HG03521 (cell line): Measurements from ENCODE around the gene BLACAT1.
"Not testable (repeated sequence)": the region's sequence is repeated elsewhere in the genome, so short reads cannot be mapped to it uniquely, and the experiment has no call there.

ENCODE experiments used
- ATAC-seq: cut with Tn5 transposase; IDR thresholded peaks from one replicate; pipeline ENCODE4 v1.9.1; 2021; ENCODE audit warnings: mild to moderate bottlenecking, moderate library complexity; ENCODE audit not compliant: unreplicated experiment

BLACAT1 gene

GRCh38 chr1:205442051-205442725 is 13.7 kb downstream of the BLACAT1 start:
- no peak for ATAC-seq

GRCh38 chr1:205441716-205442050 is 14.2 kb downstream of the BLACAT1 start:
- no peak for ATAC-seq

DNA sequence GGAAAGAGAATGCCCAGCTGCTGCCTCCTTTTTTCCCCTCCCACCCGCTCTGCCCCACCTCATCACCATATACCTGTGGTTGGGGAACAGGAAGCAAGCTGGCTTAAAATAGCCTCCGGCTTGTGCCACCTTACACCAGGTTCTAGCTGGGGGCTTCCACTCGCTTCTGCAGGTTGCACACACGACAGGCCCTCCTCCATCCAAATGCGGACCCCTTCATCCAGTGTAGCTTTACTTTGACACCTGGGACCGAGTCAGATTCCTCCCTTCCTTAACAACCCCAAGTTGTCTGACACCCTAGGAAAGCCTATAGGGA is 14.6 kb downstream of the BLACAT1 start:
- ATAC-seq, result no peak

DNA sequence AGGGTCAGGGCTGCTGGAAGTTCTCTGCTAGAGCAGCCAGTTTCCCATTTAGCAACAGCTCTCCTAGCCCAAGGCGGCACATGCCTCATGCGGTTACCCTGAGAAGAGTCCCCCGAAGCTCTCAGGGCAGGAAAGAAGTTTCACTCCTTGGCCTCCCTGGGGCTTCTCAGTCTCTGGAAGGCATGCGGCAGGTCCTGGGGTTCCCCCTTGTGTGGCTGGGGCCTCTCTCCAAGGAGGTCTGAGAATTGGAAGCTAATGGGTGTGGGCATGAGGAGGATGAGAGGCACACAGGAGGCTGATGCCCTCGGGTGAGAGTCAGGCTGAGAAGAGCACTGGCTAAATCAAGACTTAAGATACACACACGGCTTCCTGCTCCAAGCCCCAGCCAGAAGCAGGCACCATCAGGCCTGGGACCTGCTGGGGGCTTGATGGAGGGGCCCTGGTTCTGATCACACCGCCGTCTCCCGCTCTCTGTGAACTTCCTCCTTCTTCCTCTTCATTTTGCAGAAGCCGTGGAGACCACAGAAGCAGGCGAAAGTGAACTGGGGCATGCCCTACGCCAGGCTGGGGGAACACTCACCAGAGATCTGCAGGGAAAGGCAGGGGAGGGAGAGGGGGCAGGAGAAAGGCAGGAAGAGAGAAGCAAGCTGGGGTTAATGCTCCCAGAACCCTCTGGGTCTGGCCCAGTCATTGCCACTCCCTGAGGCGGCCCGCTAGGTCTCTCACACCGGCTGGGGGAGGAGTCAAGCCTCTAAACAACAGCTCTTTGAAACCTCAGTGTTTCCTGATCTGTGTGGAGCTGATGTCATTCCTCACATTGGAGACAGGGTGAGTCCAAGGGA is 15.1 kb downstream of the BLACAT1 start:
- ATAC-seq, result peak; percentile 62

- ATAC-seq, result no peak
Observed at GRCh38 chr1:205440121-205440475, 15.7 kb downstream of the BLACAT1 start.

DNA sequence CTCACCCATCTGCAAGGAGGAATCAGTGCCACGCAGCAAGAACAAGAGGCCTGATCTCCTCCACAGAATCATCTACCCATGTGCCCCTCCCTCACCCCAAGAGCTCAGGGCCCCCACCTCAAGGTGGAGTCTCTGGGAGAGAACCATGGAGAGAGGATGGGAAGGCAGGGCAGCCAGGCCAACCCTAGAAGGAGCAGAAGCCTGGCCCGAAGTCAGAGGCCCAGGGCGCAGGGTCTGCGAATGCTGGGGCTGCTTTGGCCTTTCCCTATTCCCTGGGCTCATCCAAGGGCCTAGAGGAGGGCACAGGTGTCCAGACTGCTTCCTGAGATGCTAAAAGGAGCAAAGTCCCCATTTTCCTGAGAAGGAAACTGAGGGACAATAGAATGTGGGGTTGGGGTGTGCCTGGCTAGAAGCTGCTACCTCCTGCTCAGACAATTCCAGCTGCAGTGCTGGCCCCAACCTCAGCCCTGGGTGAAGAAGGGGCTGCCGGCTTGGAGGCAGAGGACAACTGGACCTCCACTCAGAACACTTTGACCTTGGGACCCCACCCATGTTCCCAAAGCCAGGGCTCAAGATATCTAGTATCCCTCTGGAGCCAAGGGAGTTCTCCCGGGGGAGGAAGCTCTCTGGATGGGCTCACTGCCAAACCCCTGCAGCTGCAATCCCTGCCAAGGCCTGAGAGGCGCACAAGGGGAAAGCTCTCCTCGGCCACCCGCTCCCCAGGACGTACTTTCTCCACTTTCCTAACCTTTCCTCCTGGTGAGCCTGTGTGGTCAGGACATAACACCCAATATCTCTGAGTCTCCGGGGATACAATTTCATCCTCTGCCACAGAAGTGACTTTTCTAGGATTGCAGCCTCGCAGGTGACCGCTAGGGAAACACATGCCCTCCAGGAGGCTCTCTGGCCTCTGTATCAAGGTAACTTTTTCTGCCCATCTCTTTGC is 17.4 kb downstream of the BLACAT1 start:
- no peak for ATAC-seq

- no peak for ATAC-seq
Observed at GRCh38 chr1:205437570-205437969, 18.3 kb downstream of the BLACAT1 start.

GRCh38 chr1:205436776-205437410 is 19.0 kb downstream of the BLACAT1 start:
- ATAC-seq, result no peak

DNA sequence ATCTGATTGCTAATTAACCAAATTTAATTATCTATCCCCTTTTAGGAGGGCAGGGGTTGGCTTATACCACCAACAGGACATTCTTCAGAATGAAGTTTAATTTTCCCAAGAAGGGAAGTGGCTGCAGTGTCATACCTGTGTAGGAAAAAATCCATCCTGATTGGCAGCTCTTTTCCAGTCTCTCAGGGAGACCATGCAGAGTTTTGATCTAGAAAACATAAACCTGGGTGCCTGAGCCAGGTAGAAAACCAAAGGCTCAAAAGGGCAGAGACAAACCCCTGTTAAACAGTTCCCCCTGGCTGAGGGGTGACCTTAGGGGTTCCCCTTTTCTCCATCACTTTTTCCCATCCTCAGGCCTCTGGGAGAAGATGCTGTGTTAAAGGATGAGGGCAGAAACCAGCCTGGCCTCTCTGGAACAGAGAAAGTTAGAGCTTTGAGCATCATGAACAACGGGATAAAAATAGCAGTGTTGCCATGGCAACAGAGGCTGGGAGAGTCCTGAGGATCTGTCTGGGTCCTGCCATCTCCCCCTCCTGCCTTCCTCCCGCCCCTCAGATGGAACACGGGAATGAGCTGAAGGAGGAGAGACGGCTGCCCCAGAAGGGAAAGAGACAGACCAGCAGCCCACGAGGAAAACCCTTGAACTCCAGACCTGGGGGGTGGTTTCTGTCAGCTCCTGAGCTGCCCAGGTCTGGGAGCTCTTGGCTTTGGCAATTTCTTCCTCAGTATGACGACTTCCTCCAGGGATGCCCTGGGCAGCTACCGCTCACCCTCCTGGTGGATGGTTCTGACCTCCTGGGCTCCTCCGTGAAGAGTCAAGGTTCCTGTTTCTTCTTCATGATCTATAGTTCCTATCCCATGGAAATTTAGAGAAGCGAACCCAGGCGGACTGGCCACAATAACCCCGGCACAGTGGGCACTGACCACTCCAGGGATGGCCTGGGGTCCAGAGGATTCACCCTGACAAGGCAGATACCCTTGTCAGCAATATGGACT is 20.0 kb downstream of the BLACAT1 start:
- ATAC-seq, result no peak

- ATAC-seq, result no peak
Observed at GRCh38 chr1:205434738-205435137, 21.1 kb downstream of the BLACAT1 start.

DNA sequence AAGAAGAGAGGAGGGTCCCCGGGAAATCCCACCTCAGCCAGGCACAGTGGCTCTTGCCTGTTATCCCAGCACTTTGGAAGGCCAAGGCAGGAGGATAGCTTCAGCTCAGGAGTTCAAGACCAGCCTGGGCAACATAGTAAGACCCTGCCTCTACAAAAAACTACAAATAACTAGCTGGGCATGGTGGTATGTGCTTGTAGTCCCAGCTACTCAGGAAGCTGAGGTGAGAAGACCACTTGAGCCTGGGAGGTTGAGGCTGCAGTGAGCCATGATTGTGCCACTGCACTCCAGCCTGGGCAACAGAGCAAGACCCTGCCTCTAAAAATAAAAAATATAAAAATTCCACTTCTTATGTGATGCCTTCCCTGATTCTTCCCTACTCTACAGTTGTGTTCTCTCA is 23.2 kb downstream of the BLACAT1 start:
- ATAC-seq, result not testable (repeated sequence)

DNA sequence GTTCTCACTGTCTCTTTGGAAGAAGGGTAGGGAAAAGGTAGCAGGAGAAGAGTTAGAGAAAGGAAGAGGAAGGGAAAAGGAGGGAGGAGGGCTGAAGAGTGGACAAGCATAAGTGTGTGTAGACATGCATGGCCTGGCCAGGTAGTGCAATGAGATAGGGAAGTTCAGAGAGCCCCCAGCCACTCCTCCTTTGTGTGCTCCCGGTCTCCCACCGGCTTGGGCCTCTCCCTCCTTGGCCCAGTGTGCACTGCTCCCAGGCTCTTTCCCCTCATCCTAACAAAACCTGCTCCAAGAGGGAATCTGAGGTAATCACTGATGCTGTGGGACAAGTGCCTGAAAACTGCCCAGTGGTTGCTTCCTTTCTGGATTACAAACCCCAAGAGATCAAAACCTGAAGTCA is 23.7 kb downstream of the BLACAT1 start:
- ATAC-seq, result no peak

GRCh38 chr1:205430696-205431305 is 25.0 kb downstream of the BLACAT1 start:
- ATAC-seq, result no peak

DNA sequence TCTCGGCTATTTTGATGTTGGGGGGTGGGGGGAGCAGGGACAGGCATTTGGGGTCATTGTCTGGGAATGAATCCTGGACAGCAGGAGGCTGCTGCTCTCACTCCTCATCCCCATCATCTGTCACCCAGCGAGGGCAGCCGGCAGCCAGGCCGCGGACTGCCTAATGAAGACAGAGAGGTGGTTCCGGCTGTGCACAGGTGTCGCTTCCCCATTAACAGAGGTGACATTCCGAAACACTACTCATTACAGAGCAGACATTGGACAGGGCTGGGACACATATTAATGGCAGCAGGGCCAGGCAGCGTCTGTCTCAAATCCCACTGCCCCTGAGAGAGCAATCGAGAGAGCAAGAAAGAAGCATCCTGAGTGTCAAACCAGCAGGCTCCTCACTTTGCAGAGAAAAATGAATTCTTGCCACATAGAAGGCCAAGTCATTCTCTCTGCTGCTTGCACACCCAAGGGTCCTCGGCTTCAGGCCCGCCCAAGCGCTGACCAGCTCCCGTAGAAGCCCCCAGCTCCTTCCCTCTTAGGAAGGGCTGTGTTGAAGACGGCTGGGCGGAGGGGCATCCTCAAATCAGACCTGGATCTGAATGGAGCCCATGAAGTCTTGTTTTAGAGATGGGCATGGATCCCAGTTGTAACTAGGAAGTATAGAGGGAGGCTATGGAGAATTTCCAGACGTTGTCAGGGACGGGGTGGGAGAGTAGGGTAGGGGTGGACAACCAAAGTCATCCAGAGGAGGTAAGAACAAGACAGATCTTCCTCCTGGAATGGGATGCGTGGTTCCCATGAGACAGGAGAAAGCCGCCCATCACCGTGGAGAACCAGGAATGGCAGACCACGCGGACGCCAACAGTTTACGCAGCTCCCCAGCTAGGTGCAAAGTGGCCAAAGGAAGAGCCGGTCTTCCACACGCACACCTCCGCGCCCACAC is 25.8 kb downstream of the BLACAT1 start:
- no peak for ATAC-seq

DNA sequence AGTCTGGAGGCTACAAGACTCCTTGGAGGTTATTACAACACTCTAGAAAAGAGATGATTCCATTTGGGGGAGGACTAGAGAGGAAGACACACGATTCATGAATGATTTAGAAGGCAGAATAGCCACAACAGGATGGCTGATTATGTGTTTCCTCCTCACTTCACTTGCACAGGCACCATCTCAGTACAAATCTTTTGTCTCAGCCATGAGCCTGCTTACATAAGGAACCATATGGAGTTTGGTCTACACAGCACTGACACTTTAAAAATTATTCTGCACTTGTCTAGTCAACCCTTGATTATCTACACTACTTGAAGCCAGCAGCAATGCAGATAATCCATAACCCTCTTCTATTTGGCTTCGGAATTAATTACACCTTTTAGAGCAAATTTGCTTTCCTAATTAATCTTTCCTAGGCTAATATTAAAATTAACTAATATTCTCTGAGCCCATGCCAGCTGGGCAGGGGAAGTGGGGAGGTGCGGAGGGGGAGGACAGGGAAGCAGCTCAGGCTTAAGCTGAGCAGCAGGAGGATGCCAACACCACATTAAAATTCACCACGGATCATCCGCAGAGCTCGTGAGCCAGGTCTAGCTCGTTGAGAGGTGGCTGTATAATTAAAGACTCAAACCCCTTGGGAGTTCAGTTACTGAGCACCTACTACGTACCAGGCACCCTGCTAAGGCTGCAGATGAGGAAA is 30.8 kb downstream of the BLACAT1 start:
- ATAC-seq, result no peak

- ATAC-seq, result no peak
Observed at GRCh38 chr1:205423814-205424399, 31.9 kb downstream of the BLACAT1 start.

GRCh38 chr1:205422993-205423642 is 32.7 kb downstream of the BLACAT1 start:
- ATAC-seq, result no peak
